Measurements from ENCODE around the gene PKP3.

PKP3 gene

DNA sequence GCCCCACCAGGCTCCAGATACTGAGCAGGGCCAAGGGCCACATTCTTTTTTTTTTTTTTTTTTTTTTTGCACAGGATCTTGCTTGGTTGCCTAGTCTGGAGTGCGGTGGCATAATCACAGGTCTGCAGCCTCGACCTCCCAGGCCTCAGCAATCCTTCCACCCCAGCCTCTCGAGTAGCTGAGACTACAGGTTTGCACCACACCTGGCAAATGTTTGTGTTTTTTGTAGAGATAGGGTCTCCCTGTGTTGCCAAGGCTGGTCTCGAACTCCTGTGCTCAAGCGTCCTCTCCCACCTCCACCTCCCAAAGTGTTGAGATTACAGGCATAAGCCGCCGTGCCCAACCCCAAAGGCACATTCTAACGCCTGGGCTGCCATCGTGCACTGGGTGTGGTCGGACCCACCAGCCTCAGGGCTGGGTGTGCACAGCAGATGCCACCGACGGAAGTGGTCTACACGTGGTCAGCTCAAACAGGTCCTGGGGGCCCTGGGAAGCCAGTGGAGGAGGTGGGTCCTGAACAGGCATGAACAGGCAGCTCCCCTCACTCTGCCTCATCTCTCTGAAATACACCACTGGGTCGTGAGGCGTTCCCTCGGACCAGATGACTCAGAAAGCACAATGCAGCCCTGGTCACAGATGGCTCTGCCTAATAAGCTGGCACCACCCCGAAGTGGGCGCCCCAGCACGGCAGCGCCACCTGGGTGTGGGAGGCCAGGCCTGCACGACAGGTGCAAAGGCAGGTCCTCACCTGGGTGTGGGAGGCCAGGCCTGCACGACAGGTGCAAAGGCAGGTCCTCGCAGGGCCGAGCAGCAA is 29.9 kb upstream of the PKP3 start:
- peak; percentile 74 for DNase-seq

DNA sequence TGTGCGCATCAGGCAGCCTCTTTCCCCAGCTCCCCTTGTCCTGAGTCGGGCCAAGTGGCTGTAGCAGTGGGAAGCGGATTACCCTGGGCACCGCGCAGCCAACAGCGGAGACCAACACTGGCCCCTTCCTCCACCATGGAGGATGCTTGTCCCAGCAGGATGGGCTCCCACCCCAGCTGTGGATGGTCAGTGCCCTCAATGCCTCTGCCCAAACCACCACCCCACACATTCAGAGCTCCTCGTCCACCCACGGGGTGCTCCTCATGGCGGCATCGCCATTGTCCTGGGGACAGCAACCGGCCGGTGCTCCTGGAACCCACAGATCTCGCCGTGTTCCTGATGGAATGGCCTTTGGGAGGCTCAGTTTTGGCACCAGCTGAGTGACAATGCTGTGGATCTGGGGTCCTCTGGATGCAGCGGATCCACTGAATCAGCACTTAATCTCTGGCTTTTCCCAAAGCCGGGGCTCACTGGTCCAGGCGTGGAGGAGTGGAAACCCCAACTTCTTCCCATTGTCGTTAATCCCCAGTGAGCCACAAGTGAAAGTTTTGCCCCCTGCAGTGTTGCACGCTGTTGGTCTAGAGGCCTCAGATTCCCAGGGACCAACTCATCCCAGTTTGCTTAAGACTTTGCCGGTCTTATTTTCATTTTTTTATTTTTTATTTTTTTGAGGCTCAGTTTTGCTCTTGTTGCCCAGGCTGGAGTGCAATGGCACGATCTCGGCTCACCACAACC is 28.9 kb upstream of the PKP3 start:
- no peak for DNase-seq

DNA sequence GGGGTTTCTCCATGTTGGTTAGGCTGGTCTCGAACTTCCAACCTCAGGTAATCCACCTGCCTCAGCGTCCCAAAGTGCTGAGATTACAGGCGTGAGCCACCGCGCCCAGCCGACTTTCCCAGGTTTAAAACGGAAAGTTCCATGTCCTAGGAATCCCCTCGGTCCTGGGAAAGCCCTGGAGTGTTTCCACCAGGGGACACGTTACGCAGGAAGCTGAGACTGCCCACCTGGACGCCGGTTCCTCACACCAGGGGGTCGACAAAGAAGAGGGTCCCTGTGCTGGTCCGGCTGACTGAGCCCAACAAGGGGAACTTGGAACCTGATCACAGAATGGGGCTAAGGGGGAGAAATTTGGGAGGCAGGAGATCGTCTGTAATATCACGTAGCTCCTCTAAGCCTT is 28.2 kb upstream of the PKP3 start:
- no peak for DNase-seq

DNA sequence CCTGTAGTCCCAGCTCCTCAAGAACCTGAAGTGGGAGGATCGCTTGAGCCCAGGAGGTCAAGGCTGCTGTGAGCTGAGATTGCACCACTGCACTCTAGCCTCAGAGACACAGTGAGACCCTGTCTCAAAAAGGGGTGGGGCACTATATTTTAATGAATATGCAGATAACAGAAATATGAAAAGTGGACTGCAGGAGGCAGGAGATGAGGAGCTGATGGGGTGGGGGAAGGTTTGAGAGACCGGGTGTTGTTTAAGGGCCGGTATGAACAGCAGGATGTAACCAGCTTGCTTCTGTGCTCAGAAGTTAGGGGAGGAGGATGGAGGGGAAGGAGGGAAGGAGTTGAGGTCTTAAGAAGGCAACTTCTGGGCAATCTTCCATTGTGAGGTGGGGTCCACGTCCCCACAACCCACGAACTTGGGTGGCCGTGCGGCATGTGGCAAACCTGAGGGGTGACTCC is 26.0 kb upstream of the PKP3 start:
- no peak for DNase-seq

DNA sequence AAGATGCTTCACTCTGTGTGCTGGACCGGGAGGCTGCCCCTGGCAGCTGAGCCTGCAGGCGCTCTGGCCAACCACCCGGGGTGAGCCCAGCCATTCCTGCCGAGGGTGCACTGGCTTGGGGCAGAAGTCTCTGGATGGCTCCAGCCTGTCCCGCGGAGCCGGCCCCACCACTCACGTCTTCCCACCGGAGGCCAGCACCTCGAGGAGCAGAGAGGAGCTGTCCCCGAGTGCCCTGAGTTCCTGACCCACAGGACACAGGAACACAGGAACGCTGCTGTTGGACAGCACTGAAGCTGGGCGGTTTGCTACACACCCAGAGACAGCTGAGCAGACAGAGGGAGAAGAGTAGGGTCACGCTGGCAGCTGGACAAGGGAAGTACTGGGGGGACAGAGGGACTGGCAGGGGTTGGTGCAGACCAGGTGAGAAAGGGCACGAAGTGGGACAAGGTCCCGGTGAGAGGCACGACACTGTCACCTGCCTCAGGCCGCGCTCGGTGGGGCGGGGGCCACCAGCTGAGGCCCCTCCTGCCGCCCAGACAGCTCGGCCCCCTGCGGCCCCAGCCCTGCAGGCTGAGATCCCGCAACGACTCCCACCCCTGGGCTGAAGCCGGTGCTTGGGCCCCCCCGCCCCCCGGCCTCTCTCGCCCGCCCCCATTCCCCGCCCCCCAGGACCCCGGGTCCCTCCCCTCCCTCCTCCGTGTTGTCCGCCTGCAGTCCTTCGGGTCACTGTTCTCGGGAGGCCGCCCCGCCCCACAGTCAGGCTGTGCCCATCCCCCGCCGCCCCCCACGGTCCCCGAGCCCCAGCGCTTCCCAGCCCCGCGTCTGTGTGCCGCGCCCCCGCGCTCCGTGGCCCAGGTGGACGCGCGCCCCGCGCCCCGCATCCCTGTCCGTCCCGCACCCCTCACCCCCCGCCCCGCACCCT is 25.3 kb upstream of the PKP3 start:
- DNase-seq: no peak

DNA sequence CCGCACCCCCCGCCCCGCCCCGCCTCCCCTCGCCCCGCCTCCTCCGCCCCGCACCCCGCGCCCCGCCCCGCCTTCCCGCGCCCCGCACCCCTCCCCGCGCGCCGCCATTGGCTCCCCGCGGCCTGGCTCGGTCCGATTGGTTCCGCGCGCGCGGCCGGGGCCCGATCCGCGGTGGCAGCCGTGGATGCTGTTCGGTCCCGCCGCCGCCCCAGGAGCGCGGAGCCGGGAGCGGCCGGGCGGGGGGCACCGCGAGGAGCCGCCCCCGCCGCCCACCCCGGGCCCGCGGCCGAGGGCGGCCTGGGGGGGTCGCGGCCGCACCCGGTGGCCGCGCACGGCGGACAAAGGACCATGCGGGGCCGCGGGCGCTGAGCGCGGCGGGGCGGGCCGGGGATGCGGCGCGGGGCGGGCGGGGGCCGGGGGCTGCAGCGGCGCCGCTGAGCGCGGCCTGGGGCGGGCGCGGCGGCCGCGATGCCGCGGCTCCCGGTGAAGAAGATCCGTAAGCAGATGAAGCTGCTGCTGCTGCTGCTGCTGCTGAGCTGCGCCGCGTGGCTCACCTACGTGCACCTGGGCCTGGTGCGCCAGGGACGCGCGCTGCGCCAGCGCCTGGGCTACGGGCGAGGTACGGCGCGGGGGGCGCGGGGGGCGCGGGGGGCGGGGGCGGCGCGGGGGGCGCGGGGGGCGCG is 24.5 kb upstream of the PKP3 start, which contains the start of gene B4GALNT4:
Gene B4GALNT4, plus strand, starts transcription at position 164 of the 683 bp plus-strand sequence. Its CDS starts 305 bp downstream, at position 469.
- no peak for DNase-seq

DNA sequence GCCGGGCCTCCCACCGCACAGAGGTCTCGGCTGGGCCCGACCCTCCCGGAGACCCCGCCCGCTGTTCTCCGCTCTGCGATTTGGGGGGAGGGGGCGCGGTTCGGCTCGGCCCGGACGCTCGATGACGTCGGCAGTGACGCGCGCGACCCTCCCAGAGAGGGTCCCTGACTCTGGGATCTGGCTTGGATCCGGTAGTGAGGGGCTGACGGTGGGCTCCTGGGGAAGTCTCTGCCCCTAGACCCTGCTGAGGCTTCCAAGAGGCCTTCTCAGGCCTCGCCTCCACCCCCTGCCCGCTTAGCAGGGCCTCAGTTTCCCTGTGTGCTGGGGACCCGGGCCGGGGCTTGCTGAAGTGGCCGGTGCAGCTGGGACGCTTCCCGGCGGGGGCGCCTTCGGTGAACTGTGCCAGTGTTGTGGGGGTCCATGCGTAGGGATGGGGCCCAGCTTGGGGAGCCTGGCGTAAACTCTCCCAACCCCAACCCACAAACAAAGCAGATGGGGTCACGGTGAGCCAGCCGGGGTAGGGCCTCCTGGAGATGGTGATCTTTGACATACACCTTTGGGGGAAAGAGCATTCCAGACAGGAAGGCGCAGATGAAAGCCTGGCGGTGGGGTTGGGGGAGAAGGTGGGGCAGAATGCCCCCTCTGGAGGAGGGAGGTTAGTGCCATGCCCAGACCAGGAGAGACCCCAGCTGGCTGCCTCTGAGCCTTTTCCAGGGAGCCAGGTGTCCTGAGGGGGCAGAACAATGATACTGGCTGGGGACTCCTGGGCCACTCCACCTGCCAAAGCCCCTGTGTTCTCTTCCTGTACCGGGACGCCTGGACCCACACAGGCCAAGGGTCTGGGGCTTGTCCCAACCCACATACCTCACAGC is 23.7 kb upstream of the PKP3 start:
- DNase-seq: no peak

DNA sequence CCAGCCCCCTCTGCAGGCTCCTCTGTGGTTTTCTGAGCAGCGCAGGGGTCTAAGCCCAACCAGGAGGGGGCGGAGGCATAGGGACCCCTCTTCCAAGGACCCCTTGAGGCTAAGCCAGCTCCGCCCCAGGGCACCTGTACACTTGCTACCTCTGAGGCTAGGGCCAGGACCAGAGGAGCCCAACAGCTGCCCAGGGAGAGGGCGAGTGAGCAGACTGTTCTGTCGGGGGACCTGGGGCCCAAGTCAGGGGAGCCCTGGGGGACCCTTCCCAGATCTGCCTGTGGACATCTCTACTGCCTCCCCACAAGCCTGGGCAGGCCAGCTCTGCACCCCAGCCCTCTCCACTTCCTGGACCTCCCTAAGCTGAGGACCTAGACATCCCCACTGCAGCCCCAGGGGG is 23.0 kb upstream of the PKP3 start:
- DNase-seq: no peak

DNA sequence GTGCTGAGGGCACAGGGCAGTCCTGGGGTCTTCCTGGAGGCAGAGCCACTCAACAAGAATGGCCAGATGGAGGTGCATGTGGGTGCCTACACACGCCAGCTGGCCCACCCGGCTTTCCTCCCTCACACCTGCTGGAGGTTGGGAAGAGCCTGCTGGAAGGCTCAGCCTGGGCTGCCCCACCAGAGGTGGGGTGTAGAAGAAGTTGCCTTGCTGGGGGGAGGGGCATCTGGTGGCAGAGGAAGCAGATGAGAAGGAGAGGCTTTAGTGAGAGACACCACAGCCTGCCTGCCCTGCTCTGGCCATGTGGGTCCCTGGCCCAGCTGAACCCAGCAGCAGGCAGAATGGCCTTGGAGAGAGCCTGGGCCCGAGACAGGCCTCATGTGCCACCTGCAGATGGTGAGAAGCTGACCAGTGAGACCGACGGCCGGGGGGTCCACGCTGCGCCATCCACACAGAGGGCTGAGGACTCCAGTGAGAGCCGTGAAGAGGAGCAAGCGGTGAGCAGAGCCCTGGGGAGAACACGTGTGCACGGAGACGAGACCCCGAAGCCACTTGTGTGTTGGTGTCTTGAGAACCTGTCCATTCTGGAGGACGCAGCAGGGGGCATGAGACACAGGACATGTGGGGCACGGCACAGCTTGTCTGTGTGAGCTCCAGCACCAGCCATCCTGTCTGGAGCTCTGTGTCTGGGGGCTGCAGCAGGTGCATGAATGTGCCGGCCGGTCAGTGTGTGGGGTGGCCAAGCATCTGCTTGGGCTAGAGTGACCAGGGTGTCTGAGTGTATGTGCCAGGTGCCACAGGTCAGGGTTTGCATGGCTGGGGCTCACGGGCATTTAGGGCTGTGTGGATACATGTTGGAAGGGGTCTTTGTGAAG is 22.1 kb upstream of the PKP3 start:
- DNase-seq: no peak

DNA sequence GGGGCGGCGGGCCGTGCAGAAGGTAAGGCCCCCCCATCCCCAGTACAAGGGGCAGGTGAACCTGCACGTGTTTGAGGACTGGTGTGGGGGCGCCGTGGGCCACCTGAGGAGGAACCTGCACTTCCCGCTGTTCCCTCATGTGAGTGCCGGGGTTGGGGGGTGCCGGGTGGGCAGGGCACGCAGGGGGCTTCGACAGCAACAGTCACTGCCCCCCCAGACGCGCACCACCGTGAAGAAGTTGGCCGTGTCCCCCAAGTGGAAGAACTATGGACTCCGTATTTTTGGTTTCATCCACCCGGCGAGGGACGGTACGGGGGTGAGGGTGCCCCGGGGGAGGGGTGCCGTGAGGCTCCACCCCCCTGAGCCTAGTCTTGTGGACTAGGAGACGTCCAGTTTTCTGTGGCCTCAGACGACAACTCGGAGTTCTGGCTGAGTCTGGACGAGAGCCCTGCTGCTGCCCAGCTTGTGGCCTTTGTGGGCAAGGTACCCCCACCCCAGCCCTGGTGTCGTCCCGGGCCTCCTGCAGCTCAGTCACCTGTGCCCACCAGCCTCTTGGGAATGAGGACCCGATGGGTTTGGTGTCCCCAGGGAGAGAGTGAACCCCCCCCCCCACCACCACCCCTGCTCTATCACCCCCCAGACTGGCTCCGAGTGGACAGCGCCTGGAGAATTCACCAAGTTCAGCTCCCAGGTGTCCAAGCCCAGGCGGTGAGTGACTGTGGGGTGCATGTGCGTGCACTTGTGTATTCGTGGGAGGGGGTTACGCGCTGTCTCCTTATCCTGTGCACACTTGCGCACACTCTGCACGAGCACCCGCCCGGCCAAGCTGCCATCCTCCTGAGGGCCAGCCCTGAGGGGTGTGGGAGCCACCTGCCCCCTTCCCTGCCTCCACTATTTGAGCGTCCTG is 20.9 kb upstream of the PKP3 start:
- DNase-seq: no peak

DNA sequence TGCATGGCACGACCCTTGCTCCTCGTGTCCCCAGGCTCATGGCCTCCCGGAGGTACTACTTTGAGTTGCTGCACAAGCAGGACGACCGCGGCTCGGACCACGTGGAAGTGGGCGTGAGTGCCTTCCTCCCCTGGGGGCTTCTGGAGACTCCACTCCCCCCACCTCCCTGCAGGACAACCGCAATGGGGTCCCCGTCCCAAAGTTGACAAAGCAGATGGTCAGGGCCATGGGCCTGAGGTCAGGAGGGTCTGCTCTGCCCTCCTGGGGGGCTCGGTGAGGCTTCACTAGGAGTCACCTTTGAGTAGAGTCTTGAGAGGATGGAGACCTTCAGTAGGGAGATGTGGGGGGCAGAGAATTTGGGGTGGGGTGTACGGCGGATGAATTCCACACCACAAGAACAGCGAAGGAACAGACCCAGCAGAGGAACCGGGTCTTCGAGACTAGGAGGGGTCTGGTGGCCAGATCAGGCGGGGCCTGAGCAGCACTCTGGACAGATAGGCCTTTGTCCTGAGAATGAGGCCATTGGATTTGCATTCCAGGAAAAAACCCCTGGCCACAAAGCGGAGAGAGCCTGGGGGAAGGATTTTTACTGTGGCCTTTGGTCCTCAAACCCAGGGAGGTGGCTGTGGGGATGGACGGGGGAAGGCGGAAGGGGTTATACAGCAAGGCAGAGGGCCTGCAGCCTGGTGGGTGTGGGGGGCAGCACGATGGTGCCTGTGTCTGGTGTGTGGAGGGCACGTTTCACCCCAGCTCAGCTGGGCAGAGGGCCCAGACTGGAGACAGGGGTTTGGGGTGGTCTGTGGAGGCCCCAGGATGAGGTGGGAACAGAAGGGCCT is 20.1 kb upstream of the PKP3 start:
- no peak for DNase-seq

DNA sequence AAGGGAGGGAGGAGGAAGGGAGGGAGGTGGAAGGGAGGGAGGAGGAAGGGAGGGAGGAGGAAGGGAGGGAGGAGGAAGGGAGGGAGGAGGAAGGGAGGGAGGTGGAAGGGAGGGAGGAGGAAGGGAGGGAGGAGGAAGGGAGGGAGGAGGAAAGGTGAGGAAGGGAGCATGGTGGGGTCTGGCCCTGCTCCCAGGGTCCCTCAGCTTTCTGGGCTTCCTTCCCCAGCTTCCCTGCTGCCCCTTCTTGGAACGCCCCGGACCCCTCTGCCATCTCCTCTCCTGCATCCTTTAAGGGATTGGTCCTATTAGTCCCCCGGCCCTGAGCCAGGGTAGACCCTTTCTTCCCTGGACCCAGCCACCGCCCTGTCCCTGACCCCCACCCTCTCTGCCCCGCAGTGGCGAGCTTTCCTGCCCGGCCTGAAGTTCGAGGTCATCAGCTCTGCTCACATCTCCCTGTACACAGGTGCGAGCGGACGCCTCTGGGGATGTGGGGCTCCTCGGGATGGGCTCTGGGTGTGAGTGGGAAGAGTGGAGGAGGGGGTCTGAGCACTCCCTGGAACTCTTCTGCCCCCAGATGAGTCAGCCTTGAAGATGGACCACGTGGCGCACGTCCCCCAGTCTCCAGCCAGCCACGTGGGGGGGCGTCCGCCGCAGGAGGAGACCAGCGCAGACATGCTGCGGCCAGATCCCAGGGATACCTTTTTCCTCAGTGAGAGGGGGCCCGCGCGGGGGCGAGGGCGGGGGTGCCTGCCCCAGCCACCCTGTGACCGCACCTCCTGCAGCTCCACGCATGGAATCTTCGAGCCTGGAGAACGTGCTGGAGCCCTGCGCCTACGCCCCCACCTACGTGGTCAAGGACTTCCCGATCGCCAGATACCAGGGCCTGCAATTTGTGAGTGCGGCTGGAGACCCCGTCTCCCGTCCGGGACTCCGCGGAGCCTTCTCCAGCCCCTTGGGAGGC is 18.7 kb upstream of the PKP3 start:
- no peak for DNase-seq

DNA sequence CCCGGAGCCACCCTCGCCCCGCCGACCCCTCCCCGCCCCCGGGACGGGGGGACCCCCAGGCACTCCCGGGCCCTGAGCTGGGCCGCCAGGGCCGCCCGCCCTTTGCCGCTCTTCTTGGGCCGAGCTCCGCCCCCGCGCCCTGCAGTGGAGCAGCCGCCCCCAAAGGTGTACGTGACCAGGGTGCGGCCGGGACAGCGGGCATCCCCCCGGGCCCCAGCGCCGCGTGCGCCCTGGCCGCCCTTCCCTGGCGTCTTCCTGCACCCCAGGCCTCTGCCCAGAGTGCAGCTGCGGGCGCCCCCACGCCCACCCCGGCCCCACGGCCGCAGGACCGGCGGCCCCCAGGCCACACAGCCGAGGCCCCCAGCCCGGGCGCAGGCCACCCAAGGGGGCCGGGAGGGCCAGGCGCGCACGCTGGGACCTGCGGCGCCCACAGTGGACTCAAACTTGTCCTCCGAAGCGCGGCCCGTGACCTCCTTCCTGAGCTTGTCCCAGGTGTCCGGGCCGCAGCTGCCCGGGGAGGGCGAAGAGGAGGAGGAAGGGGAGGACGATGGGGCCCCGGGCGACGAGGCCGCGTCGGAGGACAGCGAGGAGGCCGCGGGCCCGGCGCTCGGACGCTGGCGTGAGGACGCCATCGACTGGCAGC is 17.4 kb upstream of the PKP3 start:
- no peak for DNase-seq

DNA sequence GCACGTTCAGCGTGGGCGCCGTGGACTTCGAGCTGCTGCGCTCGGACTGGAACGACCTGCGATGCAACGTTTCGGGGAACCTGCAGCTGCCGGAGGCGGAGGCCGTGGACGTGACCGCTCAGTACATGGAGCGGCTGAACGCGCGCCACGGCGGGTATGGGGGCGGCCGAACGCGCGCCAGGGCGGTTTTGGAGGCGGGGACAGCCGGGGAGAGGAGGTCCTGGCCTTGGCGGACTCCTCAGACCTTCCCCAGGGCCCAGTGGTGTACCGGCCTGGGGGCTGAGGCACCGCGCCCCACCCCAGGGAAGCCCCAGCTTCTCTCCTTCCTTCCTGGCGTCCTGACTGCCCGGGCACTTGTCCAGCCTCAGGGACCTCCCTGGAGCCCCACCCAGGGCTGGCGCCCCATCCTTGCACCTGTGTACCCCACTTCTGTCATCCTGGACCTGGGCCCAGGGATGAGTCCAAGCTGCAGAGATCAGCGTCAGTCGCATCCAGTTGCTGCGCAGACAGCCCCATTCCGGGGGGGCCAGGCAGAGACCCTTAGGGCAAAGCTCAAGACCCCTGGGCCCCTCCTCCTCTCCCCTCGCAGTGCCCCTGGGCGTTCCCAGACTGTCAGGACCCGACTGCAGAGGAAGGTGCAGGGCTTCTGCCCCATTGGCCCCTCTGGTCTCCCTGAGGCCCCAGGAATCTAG is 16.7 kb upstream of the PKP3 start:
- no peak for DNase-seq

DNA sequence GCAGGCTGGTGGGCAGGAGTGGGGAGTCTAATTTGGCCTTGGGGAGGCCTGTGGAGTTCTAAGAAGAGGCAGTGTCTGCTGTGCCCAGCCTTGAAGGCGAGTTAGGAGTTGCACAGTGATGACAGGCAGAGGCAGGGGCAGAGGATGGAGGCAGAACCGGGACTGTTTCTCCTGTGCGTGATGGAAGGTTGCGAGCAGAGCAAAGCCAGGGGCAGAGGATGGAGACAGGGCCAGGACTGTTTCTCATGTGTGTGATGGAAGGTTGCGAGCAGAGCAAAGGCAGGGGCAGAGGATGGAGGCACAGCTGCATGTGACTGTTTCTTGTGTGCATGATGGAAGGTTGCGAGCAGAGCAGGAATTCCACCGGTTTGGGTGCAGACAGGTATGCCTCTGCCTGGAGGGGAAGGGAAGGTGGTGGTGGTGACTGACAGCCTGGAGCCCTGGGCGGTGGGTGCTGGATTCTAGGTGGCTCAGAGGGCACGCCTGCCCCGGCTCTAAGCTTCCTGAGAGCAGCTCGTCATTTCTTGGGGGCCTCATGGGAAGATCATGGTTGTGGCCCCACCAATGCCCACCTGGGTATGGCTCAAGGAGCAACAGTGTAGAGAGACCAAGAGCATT is 16.0 kb upstream of the PKP3 start:
- no peak for DNase-seq
